Measurements from ENCODE around the gene ADK.

- TF ChIP-seq CTCF (conservative IDR thresholded peaks at IDR 0.05; ENCODE audit: low read depth, low read length): no peak
- no peak for TF ChIP-seq POLR2A (IDR thresholded peaks at IDR 0.05; ENCODE audit: low read depth, low read length)
Observed at GRCh38 chr10:74373059-74373458, 222.0 kb downstream of the ADK start.

All from IMR-90 (cell line).